KOPT-K1 (cell line): ENCODE data around the gene UBXN1.
"Not testable (repeated sequence)": the region's sequence is repeated elsewhere in the genome, so short reads cannot be mapped to it uniquely, and the experiment has no call there.

Experiments
- H3K27ac ChIP-seq: fragments of 200-600 bp; sonication (generic); 2 replicates; pipeline ENCODE4 v1.5.1; 2016; ENCODE audit warnings: antibody characterized with exemption, mild to moderate bottlenecking, low read depth, low read length; ENCODE audit not compliant: poor library complexity, severe bottlenecking
- H3K36me3 ChIP-seq: fragments of 200-600 bp; sonication (generic); 2 replicates; pipeline ENCODE4 v1.5.1; 2017; ENCODE audit warnings: antibody characterized with exemption, mild to moderate bottlenecking, low read length, moderate library complexity; ENCODE audit not compliant: insufficient read depth
- H3K9me3 ChIP-seq: fragments of 200-600 bp; sonication (generic); 2 replicates; pipeline ENCODE4 v1.5.1; 2017; ENCODE audit warnings: antibody characterized with exemption, low read length, mild to moderate bottlenecking; ENCODE audit not compliant: insufficient read depth, poor library complexity, severe bottlenecking

Gene UBXN1

GRCh38 chr11:62693624-62694023 lies 14.8 kb upstream of the UBXN1 start:
- not testable (repeated sequence) for H3K9me3 ChIP-seq, H3K27ac ChIP-seq
- peaks cover 44% of the 10 kb centered on the region for H3K36me3 ChIP-seq

DNA sequence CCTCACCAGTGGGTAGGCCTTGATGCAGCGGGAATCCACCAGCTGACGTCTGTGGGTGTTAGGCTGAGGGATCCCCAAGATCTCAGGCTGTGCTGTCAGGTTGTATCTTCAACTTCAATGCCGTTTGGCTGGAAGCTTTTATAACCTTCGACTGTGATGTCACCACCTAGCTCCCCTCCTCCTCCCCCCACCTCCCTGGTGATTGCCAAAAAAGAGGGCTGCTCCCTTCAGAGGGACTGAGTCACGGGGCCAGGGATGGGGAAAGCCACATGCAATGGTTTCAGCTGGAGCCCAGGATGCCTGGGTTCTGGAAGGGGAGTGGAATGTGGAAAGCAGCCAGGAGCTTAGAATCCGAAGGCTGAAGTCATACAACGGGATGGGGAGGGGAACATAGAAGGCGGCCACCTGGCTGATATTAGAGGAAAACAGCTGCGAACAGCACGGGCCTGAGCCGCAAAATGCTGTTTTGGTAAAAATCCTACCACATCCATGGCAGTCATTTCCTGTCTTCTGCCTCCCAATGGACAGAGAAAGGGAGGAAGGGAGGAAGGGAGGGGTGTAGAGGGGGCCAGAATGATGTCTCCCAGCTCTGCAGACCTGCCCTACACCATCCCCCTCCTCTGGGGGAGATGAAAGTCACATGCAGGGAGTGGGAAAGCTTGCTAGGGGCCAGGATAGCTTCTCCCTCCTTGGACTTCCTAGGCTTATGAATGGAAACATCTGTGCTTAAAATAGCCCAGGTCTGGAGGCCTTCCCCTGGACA lies 10.7 kb upstream of the UBXN1 start, which contains the start of gene LRRN4CL:
Gene LRRN4CL, minus strand, starts transcription at position 110 of the 763 bp plus-strand sequence. CDS start 1,022 bp downstream, outside the sequence.
- Histone ChIP-seq H3K36me3 (peaks cover 44% of the 10 kb centered on the region), H3K27ac (no peak within 1 kb of the TSS), H3K9me3 (no peaks in the 10 kb centered on the region)

- Histone ChIP-seq H3K9me3 (no peaks in the 10 kb centered on the region), H3K27ac (no peak overlapping the region), H3K36me3 (peaks cover 34% of the 10 kb centered on the region)
These were observed 9.6 kb upstream of the UBXN1 start for GRCh38 chr11:62688491-62688890.

DNA sequence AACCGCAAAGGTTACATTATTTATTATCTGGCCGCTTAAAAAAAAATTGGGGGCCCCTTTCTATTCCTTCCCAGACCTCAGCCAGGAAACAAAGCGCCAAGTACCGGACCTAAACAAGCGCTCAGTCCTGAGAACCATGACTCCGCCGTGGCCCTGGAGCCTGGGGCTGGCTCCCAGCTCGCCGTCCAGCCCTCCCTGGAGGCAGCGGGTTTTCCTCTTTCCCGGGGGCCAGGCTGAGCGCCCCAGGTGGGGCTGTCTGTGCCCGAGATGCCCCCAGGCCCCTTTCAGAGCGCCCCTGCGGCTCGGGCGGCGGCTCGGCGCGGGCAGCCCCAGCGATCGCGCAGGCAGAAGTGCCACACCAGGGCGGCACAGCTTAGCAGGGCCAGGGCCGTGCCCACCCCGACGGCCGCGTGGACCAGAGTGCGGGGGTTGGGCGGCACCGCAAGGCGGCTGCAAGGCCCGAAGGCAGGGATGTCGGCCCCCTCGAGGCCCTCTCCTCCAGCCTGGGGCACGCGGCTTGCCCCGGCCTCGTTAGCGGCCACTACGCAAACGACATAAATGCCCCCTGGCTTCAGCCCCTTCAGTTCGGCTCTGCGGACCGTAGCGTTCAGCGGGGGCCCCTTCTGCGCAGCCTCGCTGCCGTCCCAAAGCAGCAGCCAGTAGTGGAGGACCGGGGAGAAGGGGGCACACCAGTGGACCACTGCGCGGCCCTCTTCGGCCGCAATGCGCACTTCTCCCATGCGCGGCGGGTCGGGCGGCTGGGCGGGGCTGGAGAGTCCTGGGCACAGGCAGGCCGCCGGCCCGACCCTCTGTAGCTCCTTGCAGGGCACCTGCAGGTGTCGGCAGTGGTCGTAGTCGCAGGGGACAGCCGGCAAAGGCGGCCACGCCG lies 8.9 kb upstream of the UBXN1 start:
- Histone ChIP-seq H3K36me3 (peaks cover 27% of the 10 kb centered on the region), H3K27ac (no peak overlapping the region), H3K9me3 (no peaks in the 10 kb centered on the region)

- no peak overlapping the region for H3K27ac ChIP-seq
- H3K36me3 ChIP-seq: peaks cover 5% of the 10 kb centered on the region
- H3K9me3 ChIP-seq: no peaks in the 10 kb centered on the region
These were observed 3.6 kb upstream of the UBXN1 start for GRCh38 chr11:62682518-62682917.

GRCh38 chr11:62680825-62681240 lies 2.0 kb upstream of the UBXN1 start:
- Histone ChIP-seq H3K36me3 (peaks cover 20% of the 10 kb centered on the region), H3K9me3 (no peaks in the 10 kb centered on the region), H3K27ac (no peak overlapping the region)

- Histone ChIP-seq H3K27ac (peak overlapping the region; percentile 82), H3K9me3 (no peaks in the 10 kb centered on the region), H3K36me3 (peaks cover 43% of the 10 kb centered on the region)
These were observed 472 bp downstream of the UBXN1 start for GRCh38 chr11:62678433-62678769.

- no peaks in the 10 kb centered on the region for H3K9me3 ChIP-seq
- H3K36me3 ChIP-seq: peaks cover 50% of the 10 kb centered on the region
These were observed 1.2 kb downstream of the UBXN1 start for GRCh38 chr11:62677714-62678113.

DNA sequence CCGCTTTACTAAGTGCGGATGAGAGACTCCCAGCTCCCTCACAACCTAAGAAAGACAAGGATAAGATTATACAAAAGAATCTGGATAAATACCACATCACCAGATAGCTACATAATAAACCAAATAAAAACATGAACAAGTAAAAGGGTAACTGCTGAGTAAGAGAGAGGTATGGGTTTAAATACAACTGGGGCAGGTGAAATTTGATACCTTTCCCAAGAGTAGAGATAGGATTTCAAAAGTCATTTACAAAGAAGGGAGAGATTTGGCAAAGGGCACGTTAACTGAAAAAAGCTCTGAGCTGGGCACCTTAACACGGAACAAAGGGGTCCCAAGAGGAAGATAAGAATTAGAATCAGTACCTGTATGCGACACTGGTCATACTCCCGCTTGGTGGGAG lies 1.7 kb downstream of the UBXN1 start:
- no peak overlapping the region for H3K27ac ChIP-seq
- peaks cover 50% of the 10 kb centered on the region for H3K36me3 ChIP-seq
- no peaks in the 10 kb centered on the region for H3K9me3 ChIP-seq

More at GRCh38 chr11:62677714-62678113, 1.2 kb downstream of the UBXN1 start:
- H3K27ac ChIP-seq: no peak overlapping the region

GRCh38 chr11:62676698-62677097 lies 2.2 kb downstream of the UBXN1 start:
- Histone ChIP-seq H3K27ac (no peak overlapping the region), H3K9me3 (no peaks in the 10 kb centered on the region), H3K36me3 (peaks cover 50% of the 10 kb centered on the region)

DNA sequence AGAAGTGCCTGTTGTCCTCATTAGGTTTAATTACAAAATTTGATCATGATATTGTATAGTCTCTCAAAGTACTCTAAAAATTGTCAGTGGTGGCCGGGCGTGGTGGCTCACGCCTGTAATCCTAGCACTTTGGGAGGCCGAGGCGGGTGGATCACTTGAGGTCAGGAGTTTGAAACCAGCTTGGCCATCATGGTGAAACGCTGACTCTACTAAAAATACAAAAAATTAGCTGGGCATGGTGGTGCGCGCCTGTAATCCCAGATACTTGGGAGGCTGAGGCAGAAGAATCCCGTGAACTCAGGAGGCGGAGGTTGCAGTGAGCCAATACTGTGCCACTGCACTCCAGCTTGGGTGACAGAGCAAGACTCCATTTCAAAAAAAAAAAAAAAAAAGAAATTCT lies 3.5 kb downstream of the UBXN1 start:
- not testable (repeated sequence) for H3K9me3 ChIP-seq, H3K27ac ChIP-seq
- peaks cover 50% of the 10 kb centered on the region for H3K36me3 ChIP-seq

GRCh38 chr11:62673196-62673525 lies 5.7 kb downstream of the UBXN1 start:
- Histone ChIP-seq H3K9me3 (no peaks in the 10 kb centered on the region), H3K27ac (no peak overlapping the region), H3K36me3 (peaks cover 57% of the 10 kb centered on the region)

- peaks cover 58% of the 10 kb centered on the region for H3K36me3 ChIP-seq
- H3K27ac ChIP-seq: peak within 1 kb of the TSS; percentile 93
These were observed 7.1 kb downstream of the UBXN1 start, which contains the start of the genes LBHD1 and UQCC3 for GRCh38 chr11:62671608-62672389. LBHD1 (minus strand) TSS chr11:62672267; CDS start chr11:62670031, 2,236 bp downstream. UQCC3 (plus strand) TSS chr11:62671673; CDS start chr11:62671746, 73 bp downstream.

GRCh38 chr11:62671236-62671607 lies 7.7 kb downstream of the UBXN1 start:
- Histone ChIP-seq H3K9me3 (no peaks in the 10 kb centered on the region), H3K36me3 (peaks cover 58% of the 10 kb centered on the region), H3K27ac (peak overlapping the region; percentile 93)

More at GRCh38 chr11:62671608-62672389, 7.1 kb downstream of the UBXN1 start, which contains the start of the genes LBHD1 and UQCC3:
- no peaks in the 10 kb centered on the region for H3K9me3 ChIP-seq
